ENCODE measurements around the gene RBBP4.
"Not testable (repeated sequence)": the region's sequence is repeated elsewhere in the genome, so short reads cannot be mapped to it uniquely, and the experiment has no call there.

RBBP4 gene

GRCh38 chr1:32650752-32651460 lies at the start of gene RBBP4:
Gene RBBP4 (plus strand): TSS chr1:32651208. CDS start chr1:32651307, 99 bp downstream.
- peak; percentile 98 for DNase-seq

GRCh38 chr1:32605711-32606424 lies 45.1 kb upstream of the RBBP4 start:
- DNase-seq = no peak

GRCh38 chr1:32606565-32607371 lies 44.2 kb upstream of the RBBP4 start:
- DNase-seq = no peak

- DNase-seq = no peak
Observed at GRCh38 chr1:32609180-32609579, 41.8 kb upstream of the RBBP4 start.

- DNase-seq = no peak
Observed at GRCh38 chr1:32611859-32612188, 39.2 kb upstream of the RBBP4 start.

- peak; percentile 56 for DNase-seq
Observed at GRCh38 chr1:32612189-32612881, 38.7 kb upstream of the RBBP4 start.

- DNase-seq = no peak
Observed at GRCh38 chr1:32613472-32613871, 37.5 kb upstream of the RBBP4 start.

- DNase-seq = no peak
Observed at GRCh38 chr1:32618673-32619221, 32.3 kb upstream of the RBBP4 start.

GRCh38 chr1:32619701-32620485 lies 31.1 kb upstream of the RBBP4 start:
- DNase-seq = no peak

- no peak for DNase-seq
Observed at GRCh38 chr1:32622205-32622604, 28.8 kb upstream of the RBBP4 start.

GRCh38 chr1:32622806-32623681 lies 28.0 kb upstream of the RBBP4 start:
- no peak for DNase-seq

GRCh38 chr1:32623775-32624174 lies 27.2 kb upstream of the RBBP4 start:
- DNase-seq = peak; percentile 53

- DNase-seq = no peak
Observed at GRCh38 chr1:32626176-32626575, 24.8 kb upstream of the RBBP4 start.

GRCh38 chr1:32627596-32628162 lies 23.3 kb upstream of the RBBP4 start:
- no peak for DNase-seq

GRCh38 chr1:32630173-32630572 lies 20.8 kb upstream of the RBBP4 start:
- DNase-seq = not testable (repeated sequence)

- no peak for DNase-seq
Observed at GRCh38 chr1:32632829-32633228, 18.2 kb upstream of the RBBP4 start.

- no peak for DNase-seq
Observed at GRCh38 chr1:32635508-32636277, 15.3 kb upstream of the RBBP4 start.

- no peak for DNase-seq
Observed at GRCh38 chr1:32636914-32637645, 13.9 kb upstream of the RBBP4 start.

GRCh38 chr1:32639489-32640075 lies 11.4 kb upstream of the RBBP4 start:
- no peak for DNase-seq
